Suprapubic skin (tissue), 4 donors: Measurements from ENCODE around the gene GPRC6A. TPM values are rescaled to one million over a fixed set of nuclear protein-coding genes. Genes with fewer than 3 reads are reported as not detected.

Source experiments
- DNase-seq, 2 donors: peaks; one replicate each; pipeline ENCODE4 v3.0.0-alpha.2; 2019; ENCODE audit warnings: low spot score in 2 of 2
- H3K27ac ChIP-seq: fragments of 200-600 bp; sonication (generic); one replicate; pipeline ENCODE4 v1.5.1; 2019
- H3K27me3 ChIP-seq: fragments of 200-600 bp; sonication (generic); one replicate; pipeline ENCODE4 v1.5.1; 2019
- H3K36me3 ChIP-seq: fragments of 200-600 bp; sonication (generic); one replicate; pipeline ENCODE4 v1.5.1; 2019
- H3K4me1 ChIP-seq: fragments of 200-600 bp; sonication (generic); one replicate; pipeline ENCODE4 v1.5.1; 2019
- H3K4me3 ChIP-seq: fragments of 200-600 bp; sonication (generic); one replicate; pipeline ENCODE4 v1.5.1; 2019; ENCODE audit warnings: mild to moderate bottlenecking
- H3K9me3 ChIP-seq: fragments of 200-600 bp; sonication (generic); one replicate; pipeline ENCODE4 v1.5.1; 2019
- CTCF ChIP-seq, 2 donors: fragments of 200-600 bp in 1 of 2; fragments of 450-650 bp in 1 of 2; sonication (generic) in 1 of 2; IDR thresholded peaks; one replicate each; pipeline ENCODE4 v1.5.1; 2016 to 2019; ENCODE audit warnings: antibody characterized with exemption in 2 of 2, mild to moderate bottlenecking in 1 of 2, moderate library complexity in 1 of 2
- EP300 ChIP-seq: sonication (generic); formaldehyde crosslinking; IDR thresholded peaks from one replicate; pipeline ENCODE4 v1.6.1; 2017; ENCODE audit warnings: antibody characterized with exemption
- POLR2A ChIP-seq, 2 donors: fragments of 450-650 bp; IDR thresholded peaks; one replicate each; pipeline ENCODE4 v1.6.1; 2017; ENCODE audit warnings: antibody characterized with exemption in 2 of 2, mild to moderate bottlenecking in 2 of 2, moderate library complexity in 2 of 2
- POLR2AphosphoS5 ChIP-seq, 3 donors: sonication (generic); formaldehyde crosslinking; IDR thresholded peaks; one replicate each; pipeline ENCODE4 v1.6.1; 2017; ENCODE audit warnings: antibody characterized with exemption in 3 of 3
- WGBS: methylation state at CpG from one replicate; pipeline ENCODE4 v1.1.5; 2018; 5-methylcytosine and 5-hydroxymethylcytosine counted together
- total RNA-seq, 4 donors: library from RNA; depleted of rRNA; stranded (reverse); fragments of >200 nt; gene quantifications; one replicate each; pipeline ENCODE4 v1.1.0, GENCODE V29; 2016

The GPRC6A gene
- total RNA-seq, 4 donors from 2014 or later, result not detected

GRCh38 chr6:116801971-116802370, 26.9 kb downstream of the GPRC6A start:
- Histone ChIP-seq H3K27ac (no peak overlapping the region), H3K4me3 (no peak overlapping the region), H3K9me3 (no peaks in the 10 kb centered on the region), H3K27me3 (no peaks in the 10 kb centered on the region), H3K36me3 (no peaks in the 10 kb centered on the region), H3K4me1 (no peaks in the 10 kb centered on the region)
- no peak for DNase-seq
- no peak for TF ChIP-seq POLR2AphosphoS5 (IDR thresholded peaks at IDR 0.05)
- no peak for TF ChIP-seq EP300
- no peak for TF ChIP-seq CTCF (IDR thresholded peaks at IDR 0.05)
- no peak for TF ChIP-seq POLR2A (IDR thresholded peaks at IDR 0.05)

DNA sequence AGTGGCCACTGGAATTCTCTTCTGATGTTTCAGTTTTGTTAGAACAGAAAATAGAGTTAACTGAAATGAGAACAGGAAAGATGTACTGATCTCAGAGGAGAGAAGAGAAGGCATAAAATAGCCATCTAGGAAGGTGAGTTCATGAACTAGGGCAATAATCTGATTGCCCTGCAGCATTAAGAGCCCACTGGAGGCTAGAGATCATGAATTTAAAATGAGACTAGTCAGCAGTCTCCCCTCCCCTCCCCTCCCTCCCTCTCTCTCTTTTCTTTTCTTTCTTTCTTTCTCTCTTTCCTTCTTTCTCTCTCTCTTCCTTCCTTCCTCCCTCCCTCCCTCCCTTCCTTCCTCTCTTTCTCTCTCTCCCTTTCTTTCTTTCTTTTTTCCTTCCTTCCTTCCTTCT, 28.9 kb downstream of the GPRC6A start:
- H3K27me3 ChIP-seq, result no peaks in the 10 kb centered on the region
- no peak for DNase-seq
- no peak overlapping the region for H3K4me3 ChIP-seq
- TF ChIP-seq EP300 (no peak), POLR2AphosphoS5 (IDR thresholded peaks at IDR 0.05) (no peak), CTCF (IDR thresholded peaks at IDR 0.05) (no peak), POLR2A (IDR thresholded peaks at IDR 0.05) (no peak)
- no peak overlapping the region for H3K27ac ChIP-seq
- H3K36me3 ChIP-seq, result no peaks in the 10 kb centered on the region
- H3K9me3 ChIP-seq, result no peaks in the 10 kb centered on the region
- no peaks in the 10 kb centered on the region for H3K4me1 ChIP-seq

- no peak overlapping the region for H3K4me3 ChIP-seq
- WGBS, result 71% methylated on average over 2 of the region's 2 CpGs
Measured at GRCh38 chr6:116797585-116797984, 31.3 kb downstream of the GPRC6A start.

GRCh38 chr6:116793224-116793623, 35.7 kb downstream of the GPRC6A start:
- Histone ChIP-seq H3K27me3 (no peaks in the 10 kb centered on the region), H3K9me3 (no peaks in the 10 kb centered on the region), H3K4me3 (no peak overlapping the region), H3K36me3 (no peaks in the 10 kb centered on the region), H3K4me1 (no peaks in the 10 kb centered on the region), H3K27ac (no peak overlapping the region)
- 75% methylated on average over 3 of the region's 3 CpGs for WGBS
- TF ChIP-seq EP300 (no peak), POLR2A (IDR thresholded peaks at IDR 0.05) (no peak), CTCF (IDR thresholded peaks at IDR 0.05) (no peak), POLR2AphosphoS5 (IDR thresholded peaks at IDR 0.05) (no peak)
- DNase-seq, result no peak

More at GRCh38 chr6:116797585-116797984, 31.3 kb downstream of the GPRC6A start:
- Histone ChIP-seq H3K9me3 (no peaks in the 10 kb centered on the region), H3K36me3 (no peaks in the 10 kb centered on the region), H3K27me3 (no peaks in the 10 kb centered on the region), H3K4me1 (no peaks in the 10 kb centered on the region), H3K27ac (no peak overlapping the region)
- no peak for DNase-seq
- TF ChIP-seq POLR2A (IDR thresholded peaks at IDR 0.05), result no peak
- TF ChIP-seq POLR2AphosphoS5 (IDR thresholded peaks at IDR 0.05), result no peak
- TF ChIP-seq EP300, result no peak
- TF ChIP-seq CTCF (IDR thresholded peaks at IDR 0.05), result no peak

- WGBS, result 62% methylated on average over 5 of the region's 5 CpGs
- Histone ChIP-seq H3K4me3 (no peak overlapping the region), H3K4me1 (no peaks in the 10 kb centered on the region), H3K9me3 (no peaks in the 10 kb centered on the region), H3K27me3 (no peaks in the 10 kb centered on the region), H3K36me3 (no peaks in the 10 kb centered on the region), H3K27ac (no peak overlapping the region)
- TF ChIP-seq EP300, result no peak
- TF ChIP-seq POLR2A (IDR thresholded peaks at IDR 0.05), result no peak
- no peak for TF ChIP-seq POLR2AphosphoS5 (IDR thresholded peaks at IDR 0.05)
- TF ChIP-seq CTCF (IDR thresholded peaks at IDR 0.05), result no peak
- DNase-seq, result no peak
Measured at GRCh38 chr6:116783852-116784251, 45.0 kb downstream of the GPRC6A start.
